Astrocyte (in vitro differentiated cells and primary cell): Measurements from ENCODE around the gene EFNA1. TPM values are rescaled to one million over a fixed set of nuclear protein-coding genes. Genes with fewer than 3 reads are reported as not detected.

Experiments
- DNase-seq: peaks from one replicate; pipeline ENCODE4 v3.0.0-alpha.2; 2010; ENCODE audit warnings: low read depth
- FAIRE-seq: peaks from 2 replicates; lab custom pipeline; 2011; peaks lifted over from hg19 to GRCh38; lab: Jason Lieb, UNC
- H2AFZ ChIP-seq: 2 replicates; pipeline ENCODE4 v1.6.0; 2012; ENCODE audit warnings: low read depth, low read length, inconsistent platforms
- H3K27ac ChIP-seq: 2 replicates; pipeline ENCODE4 v1.5.1; 2011; ENCODE audit warnings: low read depth, low read length, inconsistent platforms
- H3K27me3 ChIP-seq: 2 replicates; pipeline ENCODE4 v1.6.0; 2011; ENCODE audit warnings: low read length, inconsistent platforms; ENCODE audit not compliant: insufficient read depth
- H3K36me3 ChIP-seq: 2 replicates; pipeline ENCODE4 v1.5.1; 2011; ENCODE audit warnings: low read length, inconsistent platforms; ENCODE audit not compliant: insufficient read depth
- H3K4me1 ChIP-seq: 2 replicates; pipeline ENCODE4 v1.5.1; 2011; ENCODE audit warnings: low read length, inconsistent platforms; ENCODE audit not compliant: insufficient read depth
- H3K4me2 ChIP-seq: 2 replicates; pipeline ENCODE4 v1.6.0; 2012; ENCODE audit warnings: low read length, inconsistent platforms
- H3K4me3 ChIP-seq: 2 replicates; pipeline ENCODE4 v1.5.1; 2011; ENCODE audit warnings: low read depth, mild to moderate bottlenecking, low read length, inconsistent platforms; ENCODE audit not compliant: insufficient read depth
- H3K79me2 ChIP-seq: 2 replicates; pipeline ENCODE4 v1.6.0; 2012; ENCODE audit warnings: mild to moderate bottlenecking, low read length, inconsistent platforms; ENCODE audit not compliant: insufficient read depth
- H3K9ac ChIP-seq: 2 replicates; pipeline ENCODE4 v1.6.0; 2012; ENCODE audit warnings: mild to moderate bottlenecking, low read length, inconsistent platforms
- H3K9me3 ChIP-seq: 2 replicates; pipeline ENCODE4 v1.5.1; 2012; ENCODE audit warnings: low read depth, mild to moderate bottlenecking, low read length, inconsistent platforms; ENCODE audit not compliant: insufficient read depth
- H4K20me1 ChIP-seq: 2 replicates; pipeline ENCODE4 v1.6.0; 2012; ENCODE audit warnings: low read length, inconsistent platforms; ENCODE audit not compliant: insufficient read depth
- H3K27ac Mint-ChIP-seq: one replicate; pipeline ENCODE4 v1.8.0; 2021; ENCODE audit warnings: mild to moderate bottlenecking, mixed read lengths; ENCODE audit not compliant: unreplicated experiment
- H3K27me3 Mint-ChIP-seq: one replicate; pipeline ENCODE4 v1.8.0; 2021; ENCODE audit warnings: low read depth, mixed read lengths; ENCODE audit not compliant: unreplicated experiment
- H3K36me3 Mint-ChIP-seq: one replicate; pipeline ENCODE4 v1.8.0; 2021; ENCODE audit warnings: low read depth, mixed read lengths; ENCODE audit not compliant: unreplicated experiment
- H3K4me1 Mint-ChIP-seq: one replicate; pipeline ENCODE4 v1.8.0; 2021; ENCODE audit warnings: low read depth, mixed read lengths; ENCODE audit not compliant: unreplicated experiment
- H3K4me3 Mint-ChIP-seq: one replicate; pipeline ENCODE4 v1.8.0; 2021; ENCODE audit warnings: mild to moderate bottlenecking, moderate library complexity, mixed read lengths; ENCODE audit not compliant: unreplicated experiment
- H3K9me3 Mint-ChIP-seq: one replicate; pipeline ENCODE4 v1.8.0; 2021; ENCODE audit warnings: mild to moderate bottlenecking, mixed read lengths; ENCODE audit not compliant: unreplicated experiment
- EZH2 ChIP-seq: IDR thresholded peaks from 2 replicates; pipeline ENCODE4 v1.6.1; 2012; ENCODE audit warnings: mild to moderate bottlenecking, low read length, inconsistent platforms; ENCODE audit not compliant: insufficient read depth
- total RNA-seq: library from RNA; stranded (reverse); gene quantifications from 2 replicates; pipeline ENCODE4 v1.2.1, GENCODE V29; 2021
- TF ChIP-seq, protein P1 (sequence below): IDR thresholded peaks from 2 replicates; pipeline ENCODE4 v1.5.1; 2011; ENCODE audit warnings: low read depth, mild to moderate bottlenecking, inconsistent platforms, low read length, moderate library complexity; ENCODE audit not compliant: insufficient read depth

EFNA1 gene
- total RNA-seq, 1 donor from 2014 or later = 16.4 TPM

DNA sequence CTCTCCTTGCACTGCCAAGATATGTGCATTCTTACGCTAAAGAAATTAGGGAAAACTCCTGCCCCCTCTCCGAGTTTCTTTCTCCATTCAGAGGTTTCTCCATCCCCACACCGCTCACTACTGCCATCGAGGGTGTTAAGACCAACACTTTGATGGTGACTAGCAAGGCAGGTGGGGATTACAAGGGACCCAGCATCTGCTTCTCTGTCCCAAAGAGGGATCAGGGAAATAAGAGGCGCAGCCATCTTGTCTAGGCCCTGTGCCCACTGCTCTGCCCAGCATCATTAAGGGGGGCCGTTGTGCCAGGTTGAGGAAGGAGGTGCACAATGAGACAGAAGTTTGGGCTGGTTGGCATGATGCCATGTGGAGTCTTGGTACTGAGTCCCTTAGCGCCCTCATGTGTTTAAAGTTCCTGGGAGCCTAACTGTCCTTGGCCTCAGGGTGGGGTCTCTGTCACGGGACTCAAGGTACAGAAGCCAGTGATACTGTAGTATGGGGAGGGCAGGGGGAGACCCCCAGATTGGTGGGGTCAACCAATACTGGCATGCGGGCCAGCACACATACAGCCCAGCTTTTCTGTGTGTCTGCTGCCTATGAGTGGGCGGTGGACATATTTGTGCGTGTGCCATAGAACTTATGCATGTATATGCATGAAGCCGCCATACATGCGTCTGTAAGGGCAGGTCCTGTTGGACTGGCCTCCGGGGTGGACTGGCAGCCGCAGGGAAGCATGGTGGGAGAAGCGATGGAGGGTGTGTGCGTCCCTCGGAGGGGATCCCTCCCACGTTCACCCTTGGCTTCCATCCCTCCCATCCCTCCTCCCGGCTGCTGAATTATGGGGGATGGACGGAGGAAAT is 43.6 kb upstream of the EFNA1 start:
- Histone ChIP-seq H3K9me3 (no peaks in the 10 kb centered on the region), H3K79me2 (no peaks in the 10 kb centered on the region), H4K20me1 (peaks cover 13% of the 10 kb centered on the region), H3K36me3 (no peaks in the 10 kb centered on the region), H3K27ac (no peak overlapping the region), H2AFZ (peak overlapping the region; percentile 94), H3K4me3 (peak overlapping the region; percentile 82), H3K27me3 (peaks cover 41% of the 10 kb centered on the region), H3K4me1 (peaks cover 23% of the 10 kb centered on the region), H3K4me2 (peak overlapping the region; percentile 93), H3K9ac (peak overlapping the region; percentile 71)
- no peak for DNase-seq
- no peak for TF ChIP-seq EZH2
- TF ChIP-seq, protein P1, sequence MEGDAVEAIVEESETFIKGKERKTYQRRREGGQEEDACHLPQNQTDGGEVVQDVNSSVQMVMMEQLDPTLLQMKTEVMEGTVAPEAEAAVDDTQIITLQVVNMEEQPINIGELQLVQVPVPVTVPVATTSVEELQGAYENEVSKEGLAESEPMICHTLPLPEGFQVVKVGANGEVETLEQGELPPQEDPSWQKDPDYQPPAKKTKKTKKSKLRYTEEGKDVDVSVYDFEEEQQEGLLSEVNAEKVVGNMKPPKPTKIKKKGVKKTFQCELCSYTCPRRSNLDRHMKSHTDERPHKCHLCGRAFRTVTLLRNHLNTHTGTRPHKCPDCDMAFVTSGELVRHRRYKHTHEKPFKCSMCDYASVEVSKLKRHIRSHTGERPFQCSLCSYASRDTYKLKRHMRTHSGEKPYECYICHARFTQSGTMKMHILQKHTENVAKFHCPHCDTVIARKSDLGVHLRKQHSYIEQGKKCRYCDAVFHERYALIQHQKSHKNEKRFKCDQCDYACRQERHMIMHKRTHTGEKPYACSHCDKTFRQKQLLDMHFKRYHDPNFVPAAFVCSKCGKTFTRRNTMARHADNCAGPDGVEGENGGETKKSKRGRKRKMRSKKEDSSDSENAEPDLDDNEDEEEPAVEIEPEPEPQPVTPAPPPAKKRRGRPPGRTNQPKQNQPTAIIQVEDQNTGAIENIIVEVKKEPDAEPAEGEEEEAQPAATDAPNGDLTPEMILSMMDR = no peak
- peak overlapping the region; percentile 62 for H3K27ac Mint-ChIP-seq
- H3K27me3 Mint-ChIP-seq = peaks cover 39% of the 10 kb centered on the region
- peaks cover 13% of the 10 kb centered on the region for H3K4me1 Mint-ChIP-seq
- H3K36me3 Mint-ChIP-seq = peaks cover 4% of the 10 kb centered on the region
- H3K9me3 Mint-ChIP-seq = no peaks in the 10 kb centered on the region
- H3K4me3 Mint-ChIP-seq = peak overlapping the region; percentile 92
- no peak for FAIRE-seq

- no peaks in the 10 kb centered on the region for H3K79me2 ChIP-seq
- H3K36me3 ChIP-seq = no peaks in the 10 kb centered on the region
- DNase-seq (peak; percentile 76), FAIRE-seq (no peak)
- Mint-ChIP-seq H3K4me3 (peak overlapping the region; percentile 92), H3K27me3 (peaks cover 31% of the 10 kb centered on the region), H3K9me3 (no peaks in the 10 kb centered on the region), H3K27ac (peak overlapping the region; percentile 83), H3K4me1 (peaks cover 9% of the 10 kb centered on the region), H3K36me3 (peaks cover 2% of the 10 kb centered on the region)
- peak overlapping the region; percentile 93 for H3K4me2 ChIP-seq
- peak overlapping the region; percentile 94 for H2AFZ ChIP-seq
- H3K27me3 ChIP-seq = peaks cover 33% of the 10 kb centered on the region
- peak overlapping the region; percentile 71 for H3K9ac ChIP-seq
- peaks cover 13% of the 10 kb centered on the region for H4K20me1 ChIP-seq
- H3K4me3 ChIP-seq = peak overlapping the region; percentile 82
- peaks cover 15% of the 10 kb centered on the region for H3K4me1 ChIP-seq
- H3K9me3 ChIP-seq = no peaks in the 10 kb centered on the region
- TF ChIP-seq, protein P1 = peak; percentile 68
- no peak for TF ChIP-seq EZH2
- H3K27ac ChIP-seq = peak overlapping the region; percentile 36
Measured at GRCh38 chr1:155084722-155085503, 42.8 kb upstream of the EFNA1 start.
